SK-N-SH (cell line): Measurements from ENCODE around the gene VGLL3. TPM values are rescaled to one million over a fixed set of nuclear protein-coding genes. Genes with fewer than 3 reads are reported as not detected.

ENCODE experiments used
- CTCF ChIA-PET: fragments of 300-600, 350-600 bp; formaldehyde crosslinking; extraction: SDS; loops from one replicate; lab custom pipeline; 2021; lab: Yijun Ruan, JAX
- POLR2A ChIA-PET: fragments of 350-600 bp; sonication (Branson Sonifier 250); formaldehyde crosslinking; extraction: SDS; loops from one replicate; lab custom pipeline; 2020; ENCODE audit warnings: antibody characterized with exemption, inconsistent platforms; lab: Yijun Ruan, JAX
- DNase-seq: peaks from one replicate; pipeline ENCODE4 v3.0.0; 2012
- H2AFZ ChIP-seq: fragments of 200-600 bp; sonication (generic); 2 replicates; pipeline ENCODE4 v1.8.1; 2016; ENCODE audit warnings: antibody characterized with exemption, mild to moderate bottlenecking, low read depth
- H3F3A ChIP-seq: fragments of 200-600 bp; sonication (generic); replicated peaks from 2 replicates; pipeline ENCODE3; 2016; ENCODE audit warnings: antibody characterized with exemption, mild to moderate bottlenecking; ENCODE audit not compliant: insufficient read depth
- H3K27ac ChIP-seq, 2 experiments: fragments of 200-500 bp in 1 of 2; fragments of 200-600 bp in 1 of 2; sonication (Bioruptor generic) in 1 of 2; sonication (generic), shearing (Covaris generic) in 1 of 2; 2 replicates each; pipeline versions ENCODE4 v1.5.1 to v1.6.1; 2014 to 2016; ENCODE audit warnings: low read depth in 2 of 2, inconsistent platforms in 1 of 2, low read length in 1 of 2, mild to moderate bottlenecking in 1 of 2, mixed read lengths in 1 of 2
- H3K27me3 ChIP-seq: fragments of 200-600 bp; sonication (generic), shearing (Covaris generic); 2 replicates; pipeline ENCODE4 v1.6.1; 2016; ENCODE audit warnings: mixed run types; ENCODE audit not compliant: insufficient read depth
- H3K36me3 ChIP-seq, 2 experiments: fragments of 200-500 bp in 1 of 2; fragments of 200-600 bp in 1 of 2; sonication (Bioruptor generic) in 1 of 2; sonication (generic) in 1 of 2; replicated peaks in 1 of 2; 2 replicates each; pipeline versions ENCODE3 to v1.5.1; 2014 to 2016; ENCODE audit warnings: low read length in 1 of 2, mild to moderate bottlenecking in 1 of 2; ENCODE audit not compliant: insufficient read depth in 2 of 2, control insufficient read depth in 1 of 2
- H3K4me1 ChIP-seq, 2 experiments: fragments of 200-500 bp in 1 of 2; fragments of 200-600 bp in 1 of 2; sonication (Bioruptor generic) in 1 of 2; sonication (generic), shearing (Covaris generic) in 1 of 2; 2 replicates each; pipeline versions ENCODE4 v1.5.1 to v1.6.1; 2014 to 2016; ENCODE audit warnings: low read depth in 1 of 2, low read length in 1 of 2, mixed run types in 1 of 2; ENCODE audit not compliant: insufficient read depth in 2 of 2, control insufficient read depth in 1 of 2
- H3K4me2 ChIP-seq: fragments of 200-600 bp; sonication (generic), shearing (Covaris generic); 2 replicates; pipeline ENCODE4 v1.6.1; 2017; ENCODE audit warnings: mixed run types
- H3K4me3 ChIP-seq, 2 experiments: fragments of 200-500 bp in 1 of 2; fragments of 200-600 bp in 1 of 2; sonication (Bioruptor generic) in 1 of 2; sonication (generic), shearing (Covaris generic) in 1 of 2; 2 replicates each; pipeline versions ENCODE4 v1.5.1 to v1.8.1; 2014 to 2016; ENCODE audit warnings: low read depth in 2 of 2, inconsistent platforms in 1 of 2, low read length in 1 of 2, mild to moderate bottlenecking in 1 of 2, mixed read lengths in 1 of 2, moderate library complexity in 1 of 2
- H3K79me2 ChIP-seq: fragments of 200-600 bp; sonication (generic); 2 replicates; pipeline ENCODE4 v1.8.1; 2017; ENCODE audit warnings: mild to moderate bottlenecking; ENCODE audit not compliant: insufficient read depth
- H3K9ac ChIP-seq: fragments of 200-600 bp; sonication (generic); 2 replicates; pipeline ENCODE4 v1.6.1; 2017; ENCODE audit warnings: mixed run types
- H3K9me2 ChIP-seq: fragments of 200-600 bp; sonication (generic); 2 replicates; pipeline ENCODE4 v1.6.1; 2017; ENCODE audit warnings: mixed run types
- H3K9me3 ChIP-seq: fragments of 200-600 bp; sonication (generic); 2 replicates; pipeline ENCODE4 v1.6.1; 2017; ENCODE audit warnings: mixed run types, mild to moderate bottlenecking, moderate library complexity
- H4K20me1 ChIP-seq: fragments of 200-600 bp; sonication (generic); 2 replicates; pipeline ENCODE4 v1.6.1; 2017; ENCODE audit warnings: mild to moderate bottlenecking, mixed run types; ENCODE audit not compliant: insufficient read depth
- CHD2 ChIP-seq: fragments of 150-350 bp; IDR thresholded peaks from 2 replicates; pipeline ENCODE4 v1.6.1; 2018; ENCODE audit warnings: low read length; ENCODE audit not compliant: partially characterized antibody
- EZH2phosphoT487 ChIP-seq: fragments of 200-600 bp; sonication (generic); IDR thresholded peaks from 2 replicates; pipeline ENCODE4 v1.6.1; 2017; ENCODE audit warnings: low read depth, mixed run types, mild to moderate bottlenecking, antibody characterized with exemption, moderate library complexity, borderline replicate concordance
- MEF2A ChIP-seq: IDR thresholded peaks from 2 replicates; pipeline ENCODE4 v1.4.0; 2012; ENCODE audit warnings: low read depth, borderline replicate concordance
- RFX5 ChIP-seq: IDR thresholded peaks from 2 replicates; pipeline ENCODE4 v1.6.1; 2012; ENCODE audit warnings: mild to moderate bottlenecking, improper control_type of control experiment, low read length
- SIN3A ChIP-seq: IDR thresholded peaks from 2 replicates; pipeline ENCODE4 v1.6.1; 2012; ENCODE audit warnings: low read depth, mild to moderate bottlenecking, low read length, moderate library complexity, borderline replicate concordance
- TAF1 ChIP-seq: IDR thresholded peaks from 2 replicates; pipeline ENCODE4 v1.6.1; 2012; ENCODE audit warnings: low read depth, mild to moderate bottlenecking, low read length, moderate library complexity, borderline replicate concordance
- TCF12 ChIP-seq: IDR thresholded peaks from 2 replicates; pipeline ENCODE4 v1.4.0; 2012
- YY1 ChIP-seq: IDR thresholded peaks from 2 replicates; pipeline ENCODE4 v1.4.0; 2012; ENCODE audit warnings: low read depth, mild to moderate bottlenecking
- WGBS: methylation state at CpG from one replicate; pipeline ENCODE4 v1.1.6; 2017; ENCODE audit warnings: low lambda C conversion rate; 5-methylcytosine and 5-hydroxymethylcytosine counted together
- polyA plus RNA-seq, 3 experiments: library from polyadenylated mRNA; depleted of rRNA; stranded (reverse); fragments of >200 nt; gene quantifications; 2 replicates each; pipeline ENCODE4 v1.2.3, GENCODE V29; 2012
- TF ChIP-seq, protein P1 (sequence below): IDR thresholded peaks from 2 replicates; pipeline ENCODE4; 2012
- TF ChIP-seq, protein P2 (sequence below): IDR thresholded peaks from 2 replicates; pipeline ENCODE4 v1.4.0; 2012; ENCODE audit warnings: low read depth, borderline replicate concordance
- TF ChIP-seq, protein P3 (sequence below): IDR thresholded peaks from 2 replicates; pipeline ENCODE4 v1.4.0; 2012; ENCODE audit warnings: low read depth
- TF ChIP-seq, protein P4 (sequence below): IDR thresholded peaks from 2 replicates; pipeline ENCODE4 v1.6.1; 2012; ENCODE audit warnings: mild to moderate bottlenecking, low read depth, low read length, moderate library complexity

Gene VGLL3
- polyA plus RNA-seq, 1 of the 3 experiments (the other 2 are of a cell fraction), result not detected

DNA sequence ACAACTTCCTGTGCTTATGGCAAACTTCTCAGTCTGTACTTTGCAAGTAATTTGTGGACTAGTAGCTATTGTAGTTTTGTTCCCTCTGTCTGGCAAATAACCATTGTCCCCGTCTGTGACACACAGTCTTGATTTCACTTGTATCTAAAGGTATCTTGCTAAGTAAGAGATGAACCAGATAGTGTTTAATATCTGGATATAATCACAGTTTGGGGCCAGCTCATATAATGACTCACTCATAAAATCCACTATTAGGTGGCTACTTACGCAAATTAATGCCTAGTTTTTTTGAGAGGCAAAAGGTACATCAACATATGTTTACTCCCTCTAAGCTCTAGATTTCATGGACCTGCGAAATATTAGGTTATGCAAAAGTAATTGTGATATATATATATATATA is 30.4 kb downstream of the VGLL3 start:
- no peaks in the 10 kb centered on the region for H3K36me3 ChIP-seq
- H3K79me2 ChIP-seq, result no peaks in the 10 kb centered on the region
- H3K9me3 ChIP-seq, result no peaks in the 10 kb centered on the region
- ChIA-PET POLR2A (no interaction called here), CTCF (no interaction called here)
- H4K20me1 ChIP-seq, result no peaks in the 10 kb centered on the region
- DNase-seq, result no peak
- TF ChIP-seq TCF12 (no peak), EZH2phosphoT487 (no peak), SIN3A (no peak), YY1 (no peak), TAF1 (no peak), MEF2A (no peak)
- TF ChIP-seq, protein P1, sequence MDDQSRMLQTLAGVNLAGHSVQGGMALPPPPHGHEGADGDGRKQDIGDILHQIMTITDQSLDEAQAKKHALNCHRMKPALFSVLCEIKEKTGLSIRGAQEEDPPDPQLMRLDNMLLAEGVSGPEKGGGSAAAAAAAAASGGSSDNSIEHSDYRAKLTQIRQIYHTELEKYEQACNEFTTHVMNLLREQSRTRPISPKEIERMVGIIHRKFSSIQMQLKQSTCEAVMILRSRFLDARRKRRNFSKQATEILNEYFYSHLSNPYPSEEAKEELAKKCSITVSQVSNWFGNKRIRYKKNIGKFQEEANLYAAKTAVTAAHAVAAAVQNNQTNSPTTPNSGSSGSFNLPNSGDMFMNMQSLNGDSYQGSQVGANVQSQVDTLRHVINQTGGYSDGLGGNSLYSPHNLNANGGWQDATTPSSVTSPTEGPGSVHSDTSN, result no peak
- TF ChIP-seq, protein P2, sequence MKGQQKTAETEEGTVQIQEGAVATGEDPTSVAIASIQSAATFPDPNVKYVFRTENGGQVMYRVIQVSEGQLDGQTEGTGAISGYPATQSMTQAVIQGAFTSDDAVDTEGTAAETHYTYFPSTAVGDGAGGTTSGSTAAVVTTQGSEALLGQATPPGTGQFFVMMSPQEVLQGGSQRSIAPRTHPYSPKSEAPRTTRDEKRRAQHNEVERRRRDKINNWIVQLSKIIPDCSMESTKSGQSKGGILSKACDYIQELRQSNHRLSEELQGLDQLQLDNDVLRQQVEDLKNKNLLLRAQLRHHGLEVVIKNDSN, result no peak
- TF ChIP-seq, protein P3, sequence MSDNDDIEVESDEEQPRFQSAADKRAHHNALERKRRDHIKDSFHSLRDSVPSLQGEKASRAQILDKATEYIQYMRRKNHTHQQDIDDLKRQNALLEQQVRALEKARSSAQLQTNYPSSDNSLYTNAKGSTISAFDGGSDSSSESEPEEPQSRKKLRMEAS, result no peak
- TF ChIP-seq, protein P4, sequence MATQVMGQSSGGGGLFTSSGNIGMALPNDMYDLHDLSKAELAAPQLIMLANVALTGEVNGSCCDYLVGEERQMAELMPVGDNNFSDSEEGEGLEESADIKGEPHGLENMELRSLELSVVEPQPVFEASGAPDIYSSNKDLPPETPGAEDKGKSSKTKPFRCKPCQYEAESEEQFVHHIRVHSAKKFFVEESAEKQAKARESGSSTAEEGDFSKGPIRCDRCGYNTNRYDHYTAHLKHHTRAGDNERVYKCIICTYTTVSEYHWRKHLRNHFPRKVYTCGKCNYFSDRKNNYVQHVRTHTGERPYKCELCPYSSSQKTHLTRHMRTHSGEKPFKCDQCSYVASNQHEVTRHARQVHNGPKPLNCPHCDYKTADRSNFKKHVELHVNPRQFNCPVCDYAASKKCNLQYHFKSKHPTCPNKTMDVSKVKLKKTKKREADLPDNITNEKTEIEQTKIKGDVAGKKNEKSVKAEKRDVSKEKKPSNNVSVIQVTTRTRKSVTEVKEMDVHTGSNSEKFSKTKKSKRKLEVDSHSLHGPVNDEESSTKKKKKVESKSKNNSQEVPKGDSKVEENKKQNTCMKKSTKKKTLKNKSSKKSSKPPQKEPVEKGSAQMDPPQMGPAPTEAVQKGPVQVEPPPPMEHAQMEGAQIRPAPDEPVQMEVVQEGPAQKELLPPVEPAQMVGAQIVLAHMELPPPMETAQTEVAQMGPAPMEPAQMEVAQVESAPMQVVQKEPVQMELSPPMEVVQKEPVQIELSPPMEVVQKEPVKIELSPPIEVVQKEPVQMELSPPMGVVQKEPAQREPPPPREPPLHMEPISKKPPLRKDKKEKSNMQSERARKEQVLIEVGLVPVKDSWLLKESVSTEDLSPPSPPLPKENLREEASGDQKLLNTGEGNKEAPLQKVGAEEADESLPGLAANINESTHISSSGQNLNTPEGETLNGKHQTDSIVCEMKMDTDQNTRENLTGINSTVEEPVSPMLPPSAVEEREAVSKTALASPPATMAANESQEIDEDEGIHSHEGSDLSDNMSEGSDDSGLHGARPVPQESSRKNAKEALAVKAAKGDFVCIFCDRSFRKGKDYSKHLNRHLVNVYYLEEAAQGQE, result no peak
- peaks cover 7% of the 10 kb centered on the region; the same call in 1 of the 2 replicates for H3K27me3 ChIP-seq
- no peaks in the 10 kb centered on the region for H3F3A ChIP-seq
- no peak overlapping the region for H2AFZ ChIP-seq
- no peaks in the 10 kb centered on the region for H3K9me2 ChIP-seq
- WGBS, result 11% methylated on average over 3 of the region's 3 CpGs
- H3K4me2 ChIP-seq, result no peak overlapping the region
- H3K4me3 ChIP-seq, result no peak overlapping the region
- H3K27ac ChIP-seq, result no peak overlapping the region
- no peak overlapping the region for H3K9ac ChIP-seq
- H3K4me1 ChIP-seq, result no peaks in the 10 kb centered on the region

DNA sequence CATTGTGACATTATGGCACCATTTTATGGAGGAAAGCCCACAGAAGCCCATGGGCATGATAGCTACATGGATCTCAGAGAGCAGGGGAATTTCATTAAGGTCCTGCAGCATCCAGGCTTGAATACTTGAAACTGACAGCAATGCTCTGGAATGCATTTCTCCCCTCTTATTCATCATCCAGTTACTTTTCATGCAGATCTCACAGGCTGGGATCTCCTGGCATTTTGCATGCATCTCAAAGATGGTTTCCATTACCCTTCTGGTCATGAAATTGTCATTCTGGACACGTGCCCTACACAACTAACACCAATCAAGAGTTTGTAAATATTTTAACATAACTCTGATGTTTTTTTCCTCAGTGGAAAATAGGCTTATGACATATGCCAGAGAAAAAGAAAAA is 32.4 kb downstream of the VGLL3 start:
- Histone ChIP-seq H3K36me3 (no peaks in the 10 kb centered on the region), H2AFZ (no peak overlapping the region), H3K27me3 (peaks cover 12% of the 10 kb centered on the region; the same call in 1 of the 2 replicates), H3K9ac (no peak overlapping the region), H3K4me2 (no peak overlapping the region)
- CTCF ChIA-PET, result no interaction called here
- POLR2A ChIA-PET, result no interaction called here
- TF ChIP-seq RFX5 (no peak), EZH2phosphoT487 (no peak), CHD2 (no peak)
- TF ChIP-seq, protein P3, result no peak
- TF ChIP-seq, protein P4, result no peak
- TF ChIP-seq, all 33 proteins: peak for 0
- Histone ChIP-seq H3K9me2 (no peaks in the 10 kb centered on the region), H4K20me1 (no peaks in the 10 kb centered on the region), H3F3A (no peaks in the 10 kb centered on the region), H3K79me2 (no peaks in the 10 kb centered on the region), H3K27ac (no peak overlapping the region), H3K4me1 (no peaks in the 10 kb centered on the region; a peak in 1 of 4 replicates), H3K4me3 (no peak overlapping the region), H3K9me3 (no peaks in the 10 kb centered on the region)
- DNase-seq, result no peak
- 12% methylated on average over 1 of the region's 1 CpG for WGBS
